Mesenchymal stem cell (in vitro differentiated cells and primary cell): Measurements from ENCODE around the gene ATG101.

Source experiments
- DNase-seq: peaks from one replicate; pipeline ENCODE4 v3.0.0-alpha.2; 2013
- H2AFZ ChIP-seq: one replicate; pipeline ENCODE4 v1.6.1; 2013; ENCODE audit warnings: low read depth, mild to moderate bottlenecking, control low read depth, inconsistent platforms, low read length, moderate library complexity
- H2AK5ac ChIP-seq: 2 replicates; pipeline ENCODE4 v1.6.1; 2013; ENCODE audit warnings: low read length, moderate library complexity, mild to moderate bottlenecking, inconsistent platforms; ENCODE audit not compliant: severe bottlenecking
- H2BK120ac ChIP-seq: one replicate; pipeline ENCODE4 v1.6.1; 2013; ENCODE audit warnings: low read depth, mild to moderate bottlenecking, inconsistent platforms, low read length, moderate library complexity
- H2BK12ac ChIP-seq, 2 experiments: one replicate each; pipeline ENCODE4 v1.6.1; 2013; ENCODE audit warnings: inconsistent platforms in 2 of 2, low read length in 2 of 2, mild to moderate bottlenecking in 2 of 2, moderate library complexity in 2 of 2, control low read depth in 1 of 2
- H2BK15ac ChIP-seq: one replicate; pipeline ENCODE4 v1.6.1; 2013; ENCODE audit warnings: mild to moderate bottlenecking, low read depth, inconsistent platforms; ENCODE audit not compliant: poor library complexity, severe bottlenecking
- H2BK5ac ChIP-seq: 2 replicates; pipeline ENCODE4 v1.6.1; 2013; ENCODE audit warnings: low read depth, mild to moderate bottlenecking, low read length, control low read depth, inconsistent platforms; ENCODE audit not compliant: poor library complexity, severe bottlenecking
- H3K14ac ChIP-seq, 2 experiments: one replicate each; pipeline ENCODE4 v1.6.1; 2013; ENCODE audit warnings: inconsistent platforms in 2 of 2, low read length in 2 of 2, control low read depth in 1 of 2, mild to moderate bottlenecking in 1 of 2, moderate library complexity in 1 of 2
- H3K18ac ChIP-seq, 2 experiments: one replicate each; pipeline ENCODE4 v1.6.1; 2013; ENCODE audit warnings: inconsistent platforms in 2 of 2, low read length in 2 of 2, control low read depth in 1 of 2, low read depth in 1 of 2, mild to moderate bottlenecking in 1 of 2
- H3K23ac ChIP-seq, 2 experiments: one replicate each; pipeline ENCODE4 v1.6.1; 2013; ENCODE audit warnings: inconsistent platforms in 2 of 2, low read length in 2 of 2, mild to moderate bottlenecking in 2 of 2, moderate library complexity in 2 of 2, control low read depth in 1 of 2
- H3K27ac ChIP-seq: 2 replicates; pipeline ENCODE4 v1.5.1; 2013; ENCODE audit warnings: mild to moderate bottlenecking, moderate library complexity, low read length, control low read depth, inconsistent platforms; ENCODE audit not compliant: poor library complexity, severe bottlenecking
- H3K27me3 ChIP-seq, 2 experiments: 2 replicates each; pipeline versions ENCODE4 v1.6.1 to v1.7.0; 2013; ENCODE audit warnings: low read length in 2 of 2, mild to moderate bottlenecking in 2 of 2, moderate library complexity in 2 of 2, control low read depth in 1 of 2, inconsistent platforms in 1 of 2; ENCODE audit not compliant: control insufficient read depth in 1 of 2, insufficient read depth in 1 of 2
- H3K36me3 ChIP-seq, 2 experiments: 2 replicates each; pipeline versions ENCODE4 v1.6.1 to v1.7.0; 2013; ENCODE audit warnings: low read length in 2 of 2, control low read depth in 1 of 2, inconsistent platforms in 1 of 2, low read depth in 1 of 2, mild to moderate bottlenecking in 1 of 2; ENCODE audit not compliant: insufficient read depth in 2 of 2, control insufficient read depth in 1 of 2
- H3K4ac ChIP-seq, 2 experiments: one replicate each; pipeline ENCODE4 v1.6.1; 2013; ENCODE audit warnings: inconsistent platforms in 2 of 2, low read length in 2 of 2, mild to moderate bottlenecking in 2 of 2, moderate library complexity in 2 of 2, control low read depth in 1 of 2, low read depth in 1 of 2
- H3K4me1 ChIP-seq: 2 replicates; pipeline ENCODE4 v1.6.1; 2013; ENCODE audit warnings: low read depth, low read length, control low read depth; ENCODE audit not compliant: control insufficient read depth, insufficient read depth
- H3K4me2 ChIP-seq: 2 replicates; pipeline ENCODE4 v1.6.1; 2013; ENCODE audit warnings: low read length, mild to moderate bottlenecking, inconsistent platforms; ENCODE audit not compliant: poor library complexity, severe bottlenecking
- H3K4me3 ChIP-seq, 2 experiments: 2 replicates each; pipeline versions ENCODE4 v1.5.1 to v1.7.0; 2013; ENCODE audit warnings: low read length in 2 of 2, mild to moderate bottlenecking in 2 of 2, control low read depth in 1 of 2, low read depth in 1 of 2; ENCODE audit not compliant: insufficient read depth in 1 of 2
- H3K79me1 ChIP-seq: replicated peaks from 2 replicates; pipeline ENCODE4 v1.6.1; 2013; ENCODE audit warnings: mild to moderate bottlenecking, control low read depth, low read length, inconsistent platforms; ENCODE audit not compliant: poor library complexity, severe bottlenecking
- H3K9ac ChIP-seq: 2 replicates; pipeline ENCODE4 v1.7.0; 2013; ENCODE audit warnings: mild to moderate bottlenecking, low read length, moderate library complexity
- H3K9me3 ChIP-seq: 2 replicates; pipeline ENCODE4 v1.7.0; 2013; ENCODE audit warnings: mild to moderate bottlenecking, low read length; ENCODE audit not compliant: control insufficient read depth
- H4K8ac ChIP-seq: one replicate; pipeline ENCODE4 v1.6.1; 2013; ENCODE audit warnings: inconsistent platforms, mild to moderate bottlenecking, low read length, moderate library complexity
- H4K91ac ChIP-seq: one replicate; pipeline ENCODE4 v1.6.1; 2013; ENCODE audit warnings: mild to moderate bottlenecking, low read length, inconsistent platforms
- WGBS: methylation state at CpG from one replicate; pipeline ENCODE4 v1.1.7; 2013; ENCODE audit warnings: mixed read lengths; 5-methylcytosine and 5-hydroxymethylcytosine counted together

The ATG101 gene

GRCh38 chr12:52062167-52063081, 7.4 kb upstream of the ATG101 start:
- peak overlapping the region in 1 of 2 experiments; percentile 66 for H3K14ac ChIP-seq
- no peaks in the 10 kb centered on the region for H3K79me1 ChIP-seq
- H4K91ac ChIP-seq: no peak overlapping the region
- DNase-seq: peak; percentile 24
- H3K36me3 ChIP-seq: peaks cover 0 to 12% of the 10 kb centered on the region in 2 experiments
- H3K9ac ChIP-seq: no peak overlapping the region
- no peak overlapping the region for H2AK5ac ChIP-seq
- 73% methylated on average over 6 of the region's 6 CpGs for WGBS
- H2BK12ac ChIP-seq: no peak overlapping the region
- H3K18ac ChIP-seq: no peak overlapping the region
- no peaks in the 10 kb centered on the region for H3K9me3 ChIP-seq
- H3K4me2 ChIP-seq: no peak overlapping the region
- H3K27me3 ChIP-seq: peaks cover 0 to 8% of the 10 kb centered on the region in 2 experiments
- no peak overlapping the region for H2BK5ac ChIP-seq
- no peak overlapping the region for H2BK120ac ChIP-seq
- no peak overlapping the region for H3K27ac ChIP-seq
- no peak overlapping the region for H2BK15ac ChIP-seq
- no peak overlapping the region for H3K23ac ChIP-seq
- H3K4me3 ChIP-seq: no peak overlapping the region
- H4K8ac ChIP-seq: no peak overlapping the region
- peaks cover 4% of the 10 kb centered on the region for H3K4me1 ChIP-seq
- H2AFZ ChIP-seq: no peak overlapping the region
- H3K4ac ChIP-seq: no peak overlapping the region

GRCh38 chr12:52063082-52063924, 6.5 kb upstream of the ATG101 start:
- Histone ChIP-seq H2BK120ac (no peak overlapping the region), H3K4me1 (peaks cover 4% of the 10 kb centered on the region), H3K23ac (no peak overlapping the region), H4K91ac (no peak overlapping the region), H3K27ac (no peak overlapping the region), H3K9me3 (no peaks in the 10 kb centered on the region), H3K27me3 (peaks cover 0 to 8% of the 10 kb centered on the region in 2 experiments), H2BK5ac (no peak overlapping the region), H3K4ac (no peak overlapping the region), H3K79me1 (no peaks in the 10 kb centered on the region), H3K4me3 (no peak overlapping the region), H4K8ac (no peak overlapping the region), H2BK15ac (no peak overlapping the region), H3K18ac (no peak overlapping the region), H2BK12ac (no peak overlapping the region), H2AFZ (no peak overlapping the region), H3K36me3 (peaks cover 0 to 5% of the 10 kb centered on the region in 2 experiments), H3K9ac (peak overlapping the region; percentile 61), H3K14ac (no peak overlapping the region), H2AK5ac (no peak overlapping the region), H3K4me2 (no peak overlapping the region)
- DNase-seq: no peak
- 80% methylated on average over 18 of the region's 20 CpGs for WGBS

- no peak overlapping the region for H2BK5ac ChIP-seq
- peak overlapping the region; percentile 47 for H4K8ac ChIP-seq
- no peak overlapping the region for H3K4me3 ChIP-seq
- no peak overlapping the region for H3K27ac ChIP-seq
- H3K36me3 ChIP-seq: peaks cover 0 to under 1% of the 10 kb centered on the region in 2 experiments
- H3K14ac ChIP-seq: no peak overlapping the region
- peak; percentile 87 for DNase-seq
- H3K23ac ChIP-seq: no peak overlapping the region
- H3K27me3 ChIP-seq: peaks cover 0 to 8% of the 10 kb centered on the region in 2 experiments
- no peak overlapping the region for H3K4me2 ChIP-seq
- no peak overlapping the region for H2AK5ac ChIP-seq
- H2BK15ac ChIP-seq: peak overlapping the region; percentile 44
- 69% methylated on average over 11 of the region's 12 CpGs for WGBS
- H3K79me1 ChIP-seq: no peaks in the 10 kb centered on the region
- peak overlapping the region; percentile 41 for H4K91ac ChIP-seq
- H2AFZ ChIP-seq: no peak overlapping the region
- peak overlapping the region in 1 of 2 experiments; percentile 51 for H3K4ac ChIP-seq
- no peak overlapping the region for H2BK120ac ChIP-seq
- no peaks in the 10 kb centered on the region for H3K9me3 ChIP-seq
- H2BK12ac ChIP-seq: peak overlapping the region in 1 of 2 experiments; percentile 23
- H3K18ac ChIP-seq: peak overlapping the region in 1 of 2 experiments; percentile 6
- H3K4me1 ChIP-seq: peaks cover 4% of the 10 kb centered on the region
- H3K9ac ChIP-seq: peak overlapping the region; percentile 69
Observed at GRCh38 chr12:52063981-52064649, 5.7 kb upstream of the ATG101 start.
